CD4-positive, alpha-beta T cell treated with Interleukin-15 for 1 hour (primary cell): ENCODE results near the gene C1QC.

Source experiments
- DNase-seq: peaks from one replicate; pipeline ENCODE4 v3.0.0-alpha.2; 2020

Gene C1QC

GRCh38 chr1:22683547-22683946 lies 40.1 kb downstream of the C1QC start:
- DNase-seq, result no peak

- DNase-seq, result no peak
Observed at GRCh38 chr1:22685591-22686059, 42.2 kb downstream of the C1QC start.

- DNase-seq, result no peak
Observed at GRCh38 chr1:22687191-22687590, 43.8 kb downstream of the C1QC start.

GRCh38 chr1:22688466-22688865 lies 45.0 kb downstream of the C1QC start:
- no peak for DNase-seq

- DNase-seq, result no peak
Observed at GRCh38 chr1:22689505-22689904, 46.1 kb downstream of the C1QC start.

- DNase-seq, result no peak
Observed at GRCh38 chr1:22691031-22691753, 47.8 kb downstream of the C1QC start.

- no peak for DNase-seq
Observed at GRCh38 chr1:22694172-22694571, 50.7 kb downstream of the C1QC start.

GRCh38 chr1:22696610-22697009 lies 53.2 kb downstream of the C1QC start:
- DNase-seq, result no peak
